Activated CD8-positive, alpha-beta memory T cell treated with anti-CD3 and anti-CD28 coated beads, Interleukin-2, amount 50 U/mL, for 24 hours (primary cell): ENCODE measurements around the gene CD4.
A peak's percentile ranks its signal among the peaks of the same experiment; 100 is the strongest.

Experiments
- DNase-seq: peaks from one replicate; pipeline ENCODE4 v3.0.0-alpha.2; 2020; ENCODE audit errors: extremely low read depth

Gene CD4

DNA sequence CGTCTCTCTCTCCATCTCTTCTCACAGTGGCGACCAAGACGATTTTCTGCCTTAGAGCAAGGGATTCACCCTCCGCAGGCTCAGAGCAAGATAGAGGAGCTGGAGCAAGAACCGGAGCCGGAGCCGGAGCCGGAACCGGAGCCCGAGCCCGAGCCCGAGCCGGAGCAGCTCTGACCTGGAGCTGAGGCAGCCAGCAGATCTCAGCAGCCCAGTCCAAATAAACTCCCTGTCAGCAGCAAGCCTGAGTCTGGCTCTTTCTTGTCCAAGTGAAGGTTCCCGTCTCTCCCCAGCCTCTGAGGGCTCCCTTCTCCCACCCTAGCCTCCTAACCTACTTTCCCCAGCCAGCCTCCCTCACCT, 11.1 kb upstream of the CD4 start:
- no peak for DNase-seq

DNA sequence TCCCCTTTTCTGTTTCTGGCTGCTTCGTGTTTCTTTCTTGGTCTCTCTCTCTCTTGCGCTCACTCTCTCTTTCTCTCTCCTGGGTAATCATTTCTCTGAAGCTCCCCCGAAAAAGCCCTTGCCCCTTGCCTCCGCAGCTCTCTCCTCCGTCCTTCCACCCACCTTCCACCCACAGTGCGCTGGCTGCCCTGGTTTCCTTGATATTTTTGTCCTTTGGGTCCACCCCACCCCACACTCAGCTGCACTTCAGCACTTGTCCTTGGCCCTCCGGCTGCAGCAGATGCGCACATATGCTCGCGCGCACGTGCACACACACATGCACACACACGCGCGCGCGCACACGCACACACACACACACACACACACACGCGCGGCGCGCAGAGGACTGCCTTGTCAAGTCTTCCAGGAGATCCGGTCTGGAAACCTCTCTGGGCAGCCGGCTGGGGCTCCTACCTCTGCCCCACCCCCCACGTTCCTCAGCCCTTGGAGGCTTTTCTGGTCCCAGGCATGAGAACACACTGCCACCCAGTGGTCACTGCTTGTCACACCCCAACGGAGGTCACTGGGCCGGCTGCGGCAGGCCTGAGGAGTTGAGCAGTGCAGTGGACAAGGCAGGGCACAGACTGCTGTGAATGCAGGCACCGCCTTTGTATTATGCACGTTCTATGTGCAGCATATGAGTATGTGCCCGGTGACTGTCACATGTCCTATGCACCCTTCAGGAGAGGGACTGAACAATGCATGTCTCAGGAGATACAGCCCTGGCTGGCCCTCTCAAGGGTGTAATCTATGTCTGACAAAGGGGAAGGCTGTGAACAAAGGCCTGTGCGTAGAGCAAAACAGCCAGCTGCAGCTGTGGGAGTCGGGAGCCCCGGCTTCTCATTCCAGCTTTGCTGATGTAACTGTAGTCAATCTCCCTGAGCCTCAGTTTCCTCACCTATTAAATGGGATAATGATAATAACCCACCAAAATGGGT, 10.5 kb upstream of the CD4 start:
- peak; percentile 77 for DNase-seq

DNA sequence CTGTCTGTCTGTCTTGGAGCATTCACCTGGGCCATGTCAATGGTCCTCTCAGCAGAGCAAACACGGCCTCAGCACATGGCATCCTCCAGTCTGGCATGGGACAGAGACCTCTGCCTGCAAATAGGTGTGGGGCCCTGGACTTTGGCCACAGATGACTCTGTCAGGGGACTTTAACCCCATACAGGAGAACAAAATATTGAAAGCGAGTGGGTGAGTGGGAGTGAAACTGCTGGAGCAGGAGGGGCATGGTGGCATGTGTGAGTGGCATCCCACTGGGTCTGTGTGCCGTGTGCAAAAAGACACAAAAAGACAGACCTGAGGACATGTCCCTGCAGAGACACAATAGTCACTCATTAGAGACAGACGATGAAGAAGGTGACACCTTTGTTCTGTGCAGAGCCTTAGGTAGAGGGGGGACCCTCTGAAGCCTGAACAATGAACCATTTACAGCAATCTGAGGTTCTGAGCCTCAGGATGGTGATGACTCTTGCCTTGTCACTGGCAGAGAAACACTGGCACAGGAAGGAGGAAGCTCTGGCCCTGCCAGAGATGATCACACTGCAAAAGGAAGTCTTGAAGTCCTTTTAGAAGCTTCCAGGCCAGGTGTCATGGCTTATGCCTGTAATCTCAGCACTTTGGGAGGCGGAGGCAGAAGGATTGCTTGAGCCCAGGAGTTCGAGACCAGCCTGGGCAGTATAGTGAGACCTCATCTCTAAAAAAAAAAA, 9.5 kb upstream of the CD4 start:
- no peak for DNase-seq

DNA sequence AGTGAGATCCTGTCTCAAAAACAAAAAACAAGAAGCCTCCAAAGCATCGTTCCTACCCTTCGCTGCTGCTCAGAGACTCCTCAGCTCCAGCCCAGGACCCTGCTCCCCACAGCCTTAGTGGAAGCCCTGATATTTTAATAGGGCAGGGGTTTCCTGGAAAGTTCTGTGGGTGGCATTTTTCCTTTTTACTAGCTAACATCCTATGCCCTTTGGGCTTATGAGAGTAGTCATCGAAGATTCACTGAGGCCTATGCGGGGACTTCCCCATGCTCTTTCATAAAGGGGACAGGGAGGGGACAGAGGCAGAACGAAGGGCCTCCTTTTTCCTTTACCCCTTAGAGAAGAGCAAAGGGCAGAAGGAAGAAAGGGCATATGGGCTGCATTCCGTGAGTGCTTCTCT, 8.8 kb upstream of the CD4 start:
- no peak for DNase-seq

DNA sequence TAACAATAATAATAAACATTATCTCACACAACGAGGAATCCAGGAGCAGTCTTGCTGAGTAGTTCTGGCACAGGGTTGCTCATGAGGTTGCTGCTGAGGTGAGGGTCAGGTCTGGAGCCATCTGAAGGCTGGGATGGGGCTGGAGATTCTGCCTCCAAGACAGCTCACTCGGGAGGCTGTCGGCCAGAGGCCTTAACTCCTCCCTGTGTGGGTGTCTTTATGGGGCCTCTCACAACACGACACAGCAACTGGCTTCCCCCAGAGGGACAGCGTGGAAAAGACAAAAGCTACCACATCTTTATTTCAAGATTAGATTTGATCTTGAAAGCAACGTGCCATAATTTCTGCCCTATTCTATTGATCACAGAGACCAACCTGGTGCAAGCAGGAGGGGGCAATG, 7.2 kb upstream of the CD4 start:
- no peak for DNase-seq

DNA sequence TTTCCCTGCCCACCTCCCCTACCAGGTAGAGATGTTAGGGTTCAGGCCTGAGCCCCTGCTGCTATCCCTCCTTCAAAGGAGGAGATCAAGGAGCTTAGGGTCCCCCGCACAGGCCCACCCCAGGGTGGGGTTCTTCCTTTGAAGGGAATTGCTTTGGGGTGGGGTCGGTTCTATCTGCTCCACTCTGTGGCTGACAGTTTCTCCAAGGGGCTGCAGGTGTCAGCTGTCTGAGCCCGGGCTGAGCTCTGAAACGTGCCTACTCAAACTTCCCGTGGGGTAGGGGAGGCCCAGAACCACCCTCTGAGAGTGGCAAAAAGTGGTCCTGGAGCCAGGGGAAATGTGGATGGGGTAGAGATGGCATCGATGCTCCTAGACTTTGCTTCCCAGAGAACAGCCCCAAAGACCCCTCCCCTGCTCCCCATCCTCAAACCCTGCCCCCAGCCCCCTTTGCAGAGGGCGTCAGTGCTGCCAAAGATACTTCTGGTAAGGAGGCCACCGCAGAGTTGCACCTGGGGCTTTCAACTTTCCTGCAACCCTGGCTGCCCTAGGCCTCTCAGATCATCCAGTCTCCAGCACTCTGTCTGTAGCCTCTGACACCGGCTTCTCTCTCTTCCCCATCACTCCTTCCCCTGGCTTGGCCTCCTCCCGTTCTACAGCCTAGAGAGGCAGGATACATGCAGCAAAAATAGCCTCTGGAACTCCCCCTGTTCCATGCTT, 6.3 kb upstream of the CD4 start:
- DNase-seq = no peak

DNA sequence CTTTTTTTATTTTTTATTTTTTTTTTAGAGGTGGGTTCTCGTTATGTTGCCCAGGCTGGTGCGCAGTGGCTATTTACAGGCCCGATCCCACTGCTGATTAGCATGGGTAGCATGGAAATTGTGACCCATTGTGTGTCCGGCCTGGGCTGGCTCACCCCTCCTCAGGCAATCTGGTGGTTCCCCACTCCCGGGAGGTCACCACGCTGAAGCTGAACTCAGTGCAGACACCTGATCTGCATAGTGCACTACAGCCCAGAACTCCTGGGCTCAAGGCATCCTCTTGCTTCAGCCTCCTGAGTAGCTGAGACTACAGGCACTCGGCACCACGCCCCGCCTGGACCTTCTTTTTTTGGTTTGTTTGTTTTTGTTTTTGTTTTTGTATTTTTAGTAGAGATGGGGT, 5.5 kb upstream of the CD4 start:
- DNase-seq = no peak

DNA sequence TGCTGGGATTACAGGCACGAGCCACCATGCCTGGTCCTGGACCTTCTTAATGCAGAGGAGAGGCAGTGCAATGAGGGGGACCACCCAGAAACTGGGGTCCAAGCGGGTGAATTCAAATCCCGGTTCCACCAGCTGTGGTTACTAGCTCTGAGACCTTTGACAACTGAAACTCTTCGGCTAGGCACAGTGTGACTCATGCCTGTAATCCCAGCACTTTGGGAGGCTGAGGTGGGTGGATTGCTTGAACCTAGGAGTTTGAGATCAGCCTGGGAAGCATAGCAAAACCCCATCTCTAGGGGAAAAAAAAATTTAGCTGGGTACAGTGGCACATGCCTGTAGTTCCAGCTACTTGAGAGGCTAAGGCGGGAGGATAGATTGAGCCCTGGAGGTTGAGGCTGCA, 5.0 kb upstream of the CD4 start:
- no peak for DNase-seq

DNA sequence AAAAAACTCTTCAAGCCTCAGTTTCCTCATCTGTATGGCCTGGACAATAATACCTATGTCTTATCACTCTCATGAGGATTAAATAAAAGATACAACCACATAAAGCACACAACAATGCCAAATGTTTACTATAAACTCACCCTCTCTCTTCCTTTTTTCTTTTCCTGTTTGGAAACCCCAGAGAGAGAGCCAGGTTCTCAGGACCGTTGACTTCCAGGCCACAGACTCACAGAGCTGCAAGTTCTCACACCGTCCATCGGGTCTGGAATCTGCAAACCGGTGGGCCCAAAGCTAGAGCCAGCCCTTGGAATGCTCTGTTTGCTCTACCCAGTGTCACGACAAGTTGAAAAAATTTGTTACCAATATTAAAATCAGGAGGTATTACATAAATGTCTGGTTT, 4.6 kb upstream of the CD4 start:
- no peak for DNase-seq

DNA sequence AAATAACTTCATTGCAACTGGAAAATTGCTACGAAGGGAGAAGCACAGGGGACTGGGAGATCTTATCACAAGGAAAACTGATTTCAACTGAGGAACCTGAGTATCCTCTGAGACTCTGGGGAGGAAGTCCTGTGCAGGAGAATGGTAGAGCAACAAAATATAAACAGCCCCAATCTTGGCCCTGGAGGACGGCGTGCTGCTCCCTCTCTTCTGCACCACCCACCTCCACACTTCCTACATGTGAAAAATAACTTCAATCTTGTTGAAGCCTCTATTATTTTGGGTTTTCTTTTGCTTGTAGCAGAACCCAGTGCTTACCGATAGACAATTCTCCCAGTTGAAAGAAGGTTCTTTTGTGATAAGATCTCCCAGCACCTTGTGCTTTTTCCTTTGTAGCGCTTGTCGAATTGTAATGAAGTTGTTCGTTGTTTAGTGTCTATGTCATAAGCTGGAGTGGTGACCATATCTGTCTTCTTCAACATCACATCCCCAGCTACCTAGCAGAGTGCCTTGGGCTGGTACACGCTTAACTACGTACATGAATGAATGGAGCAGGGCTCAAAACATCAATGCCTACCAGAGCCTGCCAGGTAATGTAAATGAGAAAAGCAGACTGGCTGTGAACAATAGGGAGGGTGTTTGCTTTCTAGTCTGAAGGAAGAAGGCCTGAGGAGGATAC, 2.8 kb upstream of the CD4 start:
- no peak for DNase-seq

DNA sequence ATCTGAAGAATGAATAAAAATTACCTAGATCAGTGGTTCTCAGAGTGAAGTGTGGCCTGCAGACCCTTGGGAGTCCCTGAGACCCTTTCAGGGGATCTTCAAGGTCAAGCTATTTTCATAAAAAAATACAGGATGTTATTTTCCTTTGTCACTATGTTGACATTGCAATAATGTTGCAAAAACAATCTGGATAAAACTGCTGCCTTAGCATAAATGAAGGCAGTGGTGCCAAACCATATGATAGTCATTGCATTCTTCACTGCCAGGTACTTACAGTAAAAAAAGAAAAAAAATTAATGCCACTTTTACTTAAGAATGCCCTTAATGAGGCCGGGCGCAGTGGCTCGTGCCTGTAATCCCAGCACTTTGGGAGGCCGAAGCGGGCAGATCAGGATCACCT, 2.0 kb upstream of the CD4 start:
- DNase-seq = no peak

DNA sequence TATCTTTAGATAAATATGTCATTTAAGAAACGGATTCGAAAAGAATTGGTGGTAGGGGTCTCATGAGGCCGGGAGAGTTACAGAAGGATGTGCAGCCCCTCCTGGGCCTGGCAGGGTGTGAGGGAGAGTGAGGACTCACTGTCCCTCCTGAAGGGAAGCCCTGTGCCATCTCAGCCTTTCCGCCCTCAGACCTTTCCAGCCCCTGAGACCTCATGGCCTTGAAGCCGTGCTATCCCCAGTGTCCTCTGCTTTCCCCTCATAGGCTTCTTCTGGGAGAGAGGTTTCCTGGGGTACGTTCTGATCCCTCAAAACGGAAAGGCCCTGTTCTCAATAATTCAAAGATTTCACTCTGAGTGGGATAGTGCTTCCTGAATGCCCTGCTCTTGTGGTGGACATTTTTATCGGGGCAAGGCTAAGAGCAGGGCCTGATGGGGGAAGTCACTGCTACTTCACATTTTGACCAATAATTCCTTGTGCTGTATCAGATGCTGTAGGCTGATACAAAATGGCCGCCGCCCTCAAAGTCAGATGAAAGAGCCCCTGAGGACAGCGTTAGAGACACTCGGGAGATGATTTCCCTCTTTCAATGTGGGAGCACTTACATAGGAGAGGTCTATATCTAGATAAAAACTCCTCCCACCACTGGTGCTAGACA, 1.3 kb downstream of the CD4 start:
- DNase-seq = no peak

DNA sequence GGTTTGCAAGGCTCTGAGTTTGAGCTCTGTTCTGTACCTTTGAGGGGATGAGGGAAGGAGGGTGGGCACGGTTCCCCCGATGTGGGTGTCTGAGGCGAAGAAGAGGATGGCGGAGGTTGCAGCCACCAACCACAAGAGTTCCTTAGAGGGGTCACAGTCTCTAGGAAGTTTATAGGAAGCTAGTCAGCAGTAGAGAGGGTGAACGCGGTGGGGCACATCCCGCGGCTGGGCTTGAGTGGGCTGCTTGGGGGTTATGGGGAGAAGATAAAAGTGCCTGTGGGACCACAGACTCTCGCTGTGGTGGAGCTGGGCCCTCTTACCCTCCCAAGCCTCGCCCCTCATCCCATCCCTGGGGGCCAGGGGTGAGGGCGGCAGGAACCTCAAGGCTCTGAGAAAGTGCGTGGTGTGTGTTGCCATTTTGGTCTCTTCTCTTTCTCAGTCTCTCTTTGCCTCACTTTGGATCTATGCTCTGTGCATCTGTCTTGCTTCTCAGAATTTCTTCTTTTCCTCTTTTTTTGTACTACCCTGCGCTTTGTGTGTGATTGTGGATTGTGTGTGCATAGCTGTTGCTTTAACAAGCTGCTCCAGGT, 2.7 kb downstream of the CD4 start:
- no peak for DNase-seq

DNA sequence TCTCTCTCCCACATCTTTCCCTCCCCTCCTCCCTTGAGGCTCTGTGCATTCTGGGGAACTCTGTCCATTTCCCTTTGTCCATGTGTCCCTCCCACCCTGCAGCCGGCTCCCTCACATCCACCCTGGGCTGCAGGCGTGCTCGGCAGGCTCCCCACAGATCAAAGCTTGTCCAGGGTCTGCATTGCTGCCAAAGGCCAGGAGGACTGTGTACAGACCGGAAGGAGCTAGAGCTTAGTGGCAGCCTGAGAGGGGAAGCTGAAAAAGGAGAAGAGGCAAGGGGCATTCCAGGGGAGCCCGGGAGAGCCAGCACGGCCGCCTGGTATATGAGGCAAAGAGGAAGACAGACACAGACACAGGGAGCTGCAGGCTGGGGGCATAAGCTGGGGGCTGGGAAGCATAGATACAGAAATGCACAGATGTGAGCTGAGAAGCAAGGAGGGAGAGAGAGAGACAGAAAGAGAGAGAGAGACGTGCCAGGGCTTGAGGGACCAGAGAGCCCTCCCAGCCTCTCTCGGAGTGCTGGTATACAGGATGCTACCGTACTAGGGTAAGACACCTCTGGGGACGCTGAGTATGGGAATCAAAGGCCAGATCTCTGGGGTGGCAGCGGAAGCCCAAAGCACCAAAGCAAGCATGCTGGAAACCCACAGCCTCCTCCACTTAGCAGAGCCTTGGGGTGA, 3.3 kb downstream of the CD4 start:
- DNase-seq = no peak

DNA sequence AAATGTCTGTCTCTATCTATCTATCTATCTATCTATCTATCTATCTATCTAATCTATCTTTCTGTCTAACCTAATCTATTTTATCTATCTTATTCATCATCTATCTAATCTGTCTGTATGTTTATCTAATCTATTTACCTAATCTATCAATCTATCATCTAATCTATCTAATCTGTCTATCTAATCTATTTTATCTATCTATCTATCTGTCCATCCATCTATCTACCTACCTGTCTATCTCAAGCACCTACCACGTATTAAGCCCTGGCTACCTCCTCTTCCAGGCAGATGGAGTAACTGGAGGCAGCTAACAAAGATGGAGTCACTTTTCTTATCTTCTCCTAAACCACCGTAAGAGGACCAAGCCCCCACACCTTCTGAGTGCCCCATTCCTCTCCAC, 5.8 kb downstream of the CD4 start:
- no peak for DNase-seq

DNA sequence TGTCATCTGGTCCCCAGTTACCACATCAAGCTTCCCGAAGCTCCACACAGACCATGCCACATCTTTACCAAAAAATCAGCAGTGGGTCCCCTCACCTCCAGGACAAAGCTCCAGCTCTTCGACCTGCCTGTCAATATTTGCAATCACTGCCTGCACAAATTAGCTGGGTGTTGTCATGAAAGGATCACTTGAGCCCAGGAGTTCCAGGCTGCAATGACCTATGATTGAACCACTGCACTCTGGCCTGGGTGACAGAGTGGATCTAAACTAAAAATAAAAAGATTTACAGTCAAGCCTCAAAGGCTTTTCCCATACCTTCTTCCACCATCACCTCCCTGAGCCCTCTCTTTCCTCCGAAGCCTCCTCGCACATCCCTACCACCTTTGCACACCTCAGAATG, 7.2 kb downstream of the CD4 start:
- DNase-seq = no peak

DNA sequence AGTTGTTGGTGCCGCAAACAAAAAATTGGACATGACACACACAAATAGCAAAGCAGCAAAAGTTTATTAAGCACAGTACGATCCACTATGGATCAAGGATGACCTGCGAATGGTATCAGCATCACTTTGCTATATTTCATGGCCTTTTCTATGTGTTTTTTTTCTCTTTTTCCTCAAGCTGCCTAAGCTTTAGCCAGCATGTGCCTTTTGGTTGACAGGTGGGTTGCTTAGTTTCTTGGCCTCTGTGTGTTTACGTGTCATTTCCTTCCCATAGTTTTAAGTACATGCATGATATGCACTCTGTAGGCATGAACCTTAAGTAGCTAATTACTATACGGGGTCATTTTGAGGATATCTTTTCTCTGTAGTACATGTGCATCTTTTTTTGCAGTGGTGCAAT, 9.8 kb downstream of the CD4 start:
- DNase-seq = no peak

DNA sequence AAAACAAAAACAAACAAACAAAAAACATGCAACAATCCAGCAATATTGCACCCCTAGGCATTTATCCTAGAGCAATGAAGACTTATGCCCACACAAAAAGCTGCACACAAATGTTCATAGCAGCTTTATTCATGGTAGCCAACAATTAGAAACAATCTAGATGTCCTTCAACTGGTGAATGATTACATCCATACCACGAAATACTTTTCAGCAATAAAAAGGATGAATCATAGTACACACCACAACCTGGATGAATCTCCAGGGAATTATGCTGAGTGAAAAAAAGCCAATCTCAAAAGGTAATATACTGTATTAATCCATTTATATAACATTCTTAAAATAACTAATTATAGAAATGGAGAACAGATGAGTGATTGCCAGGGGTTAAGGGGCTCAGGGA, 17.8 kb downstream of the CD4 start:
- no peak for DNase-seq

DNA sequence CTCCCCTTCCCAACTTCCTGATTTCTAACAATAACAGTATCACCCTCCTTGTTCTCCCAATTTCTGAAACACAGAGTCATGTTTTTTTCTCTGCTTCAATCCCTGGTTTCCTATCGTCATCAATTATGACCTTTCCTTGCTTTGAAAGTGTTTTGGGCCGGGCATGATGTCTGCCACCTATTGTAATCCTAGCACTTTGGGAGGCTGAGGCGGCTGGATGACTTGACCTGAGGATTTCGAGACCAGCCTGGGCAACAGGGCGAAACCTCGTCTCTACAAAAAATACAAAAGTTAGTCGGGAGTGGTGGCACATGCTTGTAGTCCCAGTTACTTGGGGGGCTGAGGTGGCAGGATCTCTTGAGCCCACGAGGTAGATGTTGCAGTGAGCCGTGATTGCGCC, 19.7 kb downstream of the CD4 start:
- no peak for DNase-seq

DNA sequence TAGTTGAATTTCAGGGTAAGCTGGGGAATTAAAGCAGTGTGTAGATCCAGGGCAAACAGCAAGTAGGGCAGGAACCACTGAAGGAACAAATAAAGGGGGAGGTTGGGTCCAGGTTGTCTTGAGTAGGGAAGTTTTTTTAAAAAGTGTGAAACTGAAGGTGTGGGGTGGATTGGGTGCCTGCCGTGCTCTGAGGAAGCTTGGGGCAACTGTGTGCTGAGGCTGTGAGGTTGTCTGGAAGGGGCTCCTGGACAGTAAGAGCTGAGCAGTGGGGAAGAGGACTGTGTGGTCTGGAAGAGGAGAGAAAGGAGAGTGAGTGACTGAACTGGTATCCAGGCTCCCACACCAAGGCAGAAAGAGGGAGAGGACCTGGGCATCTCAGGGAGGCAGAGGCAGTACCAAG, 21.4 kb downstream of the CD4 start:
- DNase-seq = no peak

DNA sequence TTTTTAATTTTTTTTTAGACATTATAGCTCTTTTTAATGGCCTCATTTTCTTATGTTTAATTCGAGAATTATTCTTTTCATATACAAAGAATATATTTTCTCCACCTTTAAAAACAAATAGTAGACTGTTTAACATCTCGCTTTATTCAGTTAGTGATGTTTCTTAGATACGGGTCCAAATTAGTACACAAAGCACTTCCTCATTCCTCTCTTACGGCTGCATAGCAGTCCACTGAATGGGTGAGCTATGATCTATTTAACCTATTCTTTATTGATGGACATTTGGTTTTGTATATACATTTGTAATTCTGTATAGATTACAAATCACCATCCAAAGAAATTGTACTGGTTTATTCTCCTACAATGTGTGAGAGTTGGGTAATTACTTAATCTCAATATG, 24.0 kb downstream of the CD4 start:
- no peak for DNase-seq
